Measurements from ENCODE around the gene PSMG1.
A peak's percentile ranks its signal among the peaks of the same experiment; 100 is the strongest.

Gene PSMG1

GRCh38 chr21:39218082-39218409 is 34.8 kb upstream of the PSMG1 start:
- TF ChIP-seq CTCF (IDR thresholded peaks at IDR 0.05; ENCODE audit: low read length, missing control alignments): no peak
- no peak for DNase-seq (ENCODE audit: low read depth)
- no peak overlapping the region for H3K4me3 ChIP-seq (replicated peaks; ENCODE audit: low read depth, low read length)

GRCh38 chr21:39217356-39218081 is 34.3 kb upstream of the PSMG1 start:
- no peak for TF ChIP-seq CTCF (IDR thresholded peaks at IDR 0.05; ENCODE audit: low read length, missing control alignments)
- H3K4me3 ChIP-seq (replicated peaks; ENCODE audit: low read depth, low read length): no peak overlapping the region

GRCh38 chr21:39216290-39216689 is 33.0 kb upstream of the PSMG1 start:
- no peak for TF ChIP-seq CTCF (IDR thresholded peaks at IDR 0.05; ENCODE audit: low read length, missing control alignments)
- no peak for DNase-seq (ENCODE audit: low read depth)
- H3K4me3 ChIP-seq (replicated peaks; ENCODE audit: low read depth, low read length): no peak overlapping the region

More at GRCh38 chr21:39217356-39218081, 34.3 kb upstream of the PSMG1 start:
- no peak for DNase-seq (ENCODE audit: low read depth)

- DNase-seq (ENCODE audit: low read depth): no peak
- no peak overlapping the region for H3K4me3 ChIP-seq (replicated peaks; ENCODE audit: low read depth, low read length)
- TF ChIP-seq CTCF (IDR thresholded peaks at IDR 0.05; ENCODE audit: low read length, missing control alignments): no peak
These were observed 31.8 kb upstream of the PSMG1 start for GRCh38 chr21:39215078-39215477.

- DNase-seq (ENCODE audit: low read depth): no peak
- no peak overlapping the region for H3K4me3 ChIP-seq (replicated peaks; ENCODE audit: low read depth, low read length)
- no peak for TF ChIP-seq CTCF (IDR thresholded peaks at IDR 0.05; ENCODE audit: low read length, missing control alignments)
These were observed 26.1 kb upstream of the PSMG1 start for GRCh38 chr21:39209334-39209688.

GRCh38 chr21:39208624-39209333 is 25.5 kb upstream of the PSMG1 start:
- DNase-seq (ENCODE audit: low read depth): peak; percentile 52
- no peak overlapping the region for H3K4me3 ChIP-seq (replicated peaks; ENCODE audit: low read depth, low read length)
- TF ChIP-seq CTCF (IDR thresholded peaks at IDR 0.05; ENCODE audit: low read length, missing control alignments): no peak

GRCh38 chr21:39204134-39204533 is 20.9 kb upstream of the PSMG1 start:
- no peak for DNase-seq (ENCODE audit: low read depth)
- peak; percentile 32 for TF ChIP-seq CTCF (IDR thresholded peaks at IDR 0.05; ENCODE audit: low read length, missing control alignments)
- H3K4me3 ChIP-seq (replicated peaks; ENCODE audit: low read depth, low read length): no peak overlapping the region
